Esophagus muscularis mucosa (tissue), 4 donors: Measurements from ENCODE around the gene GAA. TPM values are rescaled to one million over a fixed set of nuclear protein-coding genes. Genes with fewer than 3 reads are reported as not detected.

Experiments used
- DNase-seq: peaks from one replicate; pipeline ENCODE4 v3.0.0-alpha.2; 2017; ENCODE audit errors: extremely low spot score
- H3K27ac ChIP-seq, 4 donors: fragments of 200-600 bp; sonication (generic); replicated peaks in 1 of 4; 1 replicate in 3 of 4; 2 replicates in 1 of 4; pipeline ENCODE4 v1.5.1; 2016 to 2019; ENCODE audit warnings: mild to moderate bottlenecking in 1 of 4
- H3K27me3 ChIP-seq, 4 donors: fragments of 200-600 bp; sonication (generic); one replicate each; pipeline versions ENCODE4 v1.5.1 to v1.6.0; 2016 to 2019
- H3K36me3 ChIP-seq, 4 donors: fragments of 200-600 bp; sonication (generic); one replicate each; pipeline ENCODE4 v1.5.1; 2016 to 2019
- H3K4me1 ChIP-seq, 4 donors: fragments of 200-600 bp; sonication (generic); one replicate each; pipeline ENCODE4 v1.5.1; 2016 to 2019
- H3K4me3 ChIP-seq, 4 donors: fragments of 200-600 bp; sonication (generic); 1 replicate in 2 of 4; 2 replicates in 2 of 4; pipeline ENCODE4 v1.5.1; 2016 to 2019; ENCODE audit warnings: mild to moderate bottlenecking in 4 of 4, moderate library complexity in 1 of 4
- H3K9me3 ChIP-seq, 4 donors: fragments of 200-600 bp; sonication (generic); 1 replicate in 3 of 4; 2 replicates in 1 of 4; pipeline ENCODE4 v1.5.1; 2016 to 2019
- CTCF ChIP-seq, 3 experiments: fragments of 200-600 bp in 2 of 3; fragments of 450-650 bp in 1 of 3; sonication (generic) in 2 of 3; IDR thresholded peaks; one replicate each; pipeline ENCODE4 v1.5.1; 2017 to 2019; ENCODE audit warnings: antibody characterized with exemption in 3 of 3, mild to moderate bottlenecking in 2 of 3, moderate library complexity in 1 of 3
- EP300 ChIP-seq: sonication (generic); formaldehyde crosslinking; IDR thresholded peaks from one replicate; pipeline ENCODE4 v1.6.1; 2017; ENCODE audit warnings: antibody characterized with exemption
- POLR2A ChIP-seq: fragments of 450-650 bp; IDR thresholded peaks from one replicate; pipeline ENCODE4 v1.6.1; 2017; ENCODE audit warnings: antibody characterized with exemption, moderate library complexity, mild to moderate bottlenecking, low read depth
- POLR2AphosphoS5 ChIP-seq, 2 donors: sonication (generic); formaldehyde crosslinking; IDR thresholded peaks; one replicate each; pipeline ENCODE4 v1.6.1; 2017; ENCODE audit warnings: antibody characterized with exemption in 2 of 2
- WGBS: methylation state at CpG from one replicate; pipeline ENCODE4 v1.1.5; 2018; 5-methylcytosine and 5-hydroxymethylcytosine counted together
- intact Hi-C: fragments of 100-400 bp; cut with DNase I; formaldehyde crosslinking; loops from one replicate; pipeline ENCODE4 v1.15.1; 2023
- total RNA-seq, 4 donors: library from RNA; depleted of rRNA; stranded (reverse); fragments of >200 nt; gene quantifications; one replicate each; pipeline versions ENCODE4 v1.1.0 to v1.2.1, GENCODE V29; 2016

The GAA gene
- total RNA-seq, 4 donors from 2014 or later = 65.4 to 84.4 (median 73.7) TPM

GRCh38 chr17:80137131-80137530, 35.8 kb downstream of the GAA start:
- no peak for DNase-seq
- intact Hi-C loops = no loop called here
- H3K4me1 ChIP-seq = no peaks in the 10 kb centered on the region
- TF ChIP-seq POLR2AphosphoS5 (IDR thresholded peaks at IDR 0.05) (no peak), CTCF (IDR thresholded peaks at IDR 0.05) (no peak), POLR2A (no peak), EP300 (no peak)
- no peaks in the 10 kb centered on the region for H3K9me3 ChIP-seq
- WGBS = 91% methylated on average over 9 of the region's 9 CpGs
- H3K36me3 ChIP-seq = peaks cover 81 to 95% (median 91%) of the 10 kb centered on the region in 4 donors
- no peak overlapping the region for H3K4me3 ChIP-seq
- no peak overlapping the region for H3K27ac ChIP-seq
- no peaks in the 10 kb centered on the region for H3K27me3 ChIP-seq

- H3K36me3 ChIP-seq = peaks cover 86 to 100% (median 100%) of the 10 kb centered on the region in 4 donors
- H3K27me3 ChIP-seq = no peaks in the 10 kb centered on the region
- H3K4me3 ChIP-seq = no peak overlapping the region
- no peak overlapping the region for H3K27ac ChIP-seq
- WGBS = 91% methylated on average over 18 of the region's 18 CpGs
- no peaks in the 10 kb centered on the region for H3K4me1 ChIP-seq
- H3K9me3 ChIP-seq = no peaks in the 10 kb centered on the region
- DNase-seq = no peak
- intact Hi-C loops = no loop called here
- TF ChIP-seq CTCF (IDR thresholded peaks at IDR 0.05) = no peak
- no peak for TF ChIP-seq EP300
- no peak for TF ChIP-seq POLR2AphosphoS5 (IDR thresholded peaks at IDR 0.05)
- no peak for TF ChIP-seq POLR2A
These were observed 37.6 kb downstream of the GAA start for GRCh38 chr17:80138856-80139426.

GRCh38 chr17:80141463-80142165, 40.2 kb downstream of the GAA start:
- Histone ChIP-seq H3K4me1 (peaks cover 17 to 22% (median 20%) of the 10 kb centered on the region in 4 donors), H3K4me3 (no peak overlapping the region), H3K36me3 (peaks cover 59 to 76% (median 75%) of the 10 kb centered on the region in 4 donors), H3K27ac (no peak overlapping the region), H3K27me3 (no peaks in the 10 kb centered on the region), H3K9me3 (no peaks in the 10 kb centered on the region)
- 95% methylated on average over 7 of the region's 7 CpGs for WGBS
- no peak for DNase-seq
- TF ChIP-seq POLR2AphosphoS5 (IDR thresholded peaks at IDR 0.05) (no peak), EP300 (no peak), CTCF (IDR thresholded peaks at IDR 0.05) (no peak), POLR2A (no peak)
- intact Hi-C loops = no loop called here

GRCh38 chr17:80142929-80143328, 41.5 kb downstream of the GAA start:
- Histone ChIP-seq H3K36me3 (peaks cover 46 to 63% (median 62%) of the 10 kb centered on the region in 4 donors), H3K4me1 (peaks cover 18 to 23% (median 22%) of the 10 kb centered on the region in 4 donors), H3K4me3 (no peak overlapping the region), H3K9me3 (no peaks in the 10 kb centered on the region), H3K27me3 (no peaks in the 10 kb centered on the region), H3K27ac (no peak overlapping the region)
- TF ChIP-seq POLR2A = no peak
- TF ChIP-seq POLR2AphosphoS5 (IDR thresholded peaks at IDR 0.05) = no peak
- no peak for TF ChIP-seq CTCF (IDR thresholded peaks at IDR 0.05)
- TF ChIP-seq EP300 = no peak
- intact Hi-C loops = no loop called here
- 88% methylated on average over 6 of the region's 6 CpGs for WGBS
- no peak for DNase-seq
